Dendritic cell treated with granulocyte-macrophage colony-stimulating factor and Interleukin-4, amounts not matched to agents 40 ng/mL and 50 ng/mL, for 4 days (primary cell): ENCODE results near the gene MON1B.
"Not testable (repeated sequence)": the region's sequence is repeated elsewhere in the genome, so short reads cannot be mapped to it uniquely, and the experiment has no call there.

ENCODE experiments used
- H3K27ac Mint-ChIP-seq: one replicate; pipeline ENCODE4 v1.8.0; 2022; ENCODE audit warnings: mild to moderate bottlenecking, mixed read lengths
- H3K27me3 Mint-ChIP-seq: one replicate; pipeline ENCODE4 v1.8.0; 2022; ENCODE audit warnings: mild to moderate bottlenecking, mixed read lengths
- H3K36me3 Mint-ChIP-seq: one replicate; pipeline ENCODE4 v1.8.0; 2022; ENCODE audit warnings: low read depth, mixed read lengths
- H3K4me1 Mint-ChIP-seq: one replicate; pipeline ENCODE4 v1.8.0; 2022; ENCODE audit warnings: low read depth, mixed read lengths
- H3K4me3 Mint-ChIP-seq: one replicate; pipeline ENCODE4 v1.8.0; 2022; ENCODE audit warnings: mild to moderate bottlenecking, moderate library complexity, mixed read lengths
- H3K9me3 Mint-ChIP-seq: one replicate; pipeline ENCODE4 v1.8.0; 2022; ENCODE audit warnings: mixed read lengths
- intact Hi-C: fragments of 100-400 bp; cut with micrococcal nuclease; formaldehyde crosslinking; loops from one replicate; pipeline ENCODE4 v1.15.0; 2022

The MON1B gene

GRCh38 chr16:77190478-77191258 lies at the start of gene MON1B:
MON1B (plus strand) TSS chr16:77191190; CDS start chr16:77191486, 296 bp downstream.
- H3K27ac Mint-ChIP-seq = peak within 1 kb of the TSS; percentile 99
- H3K36me3 Mint-ChIP-seq = peaks cover 56% of the 10 kb centered on the region
- no peaks in the 10 kb centered on the region for H3K9me3 Mint-ChIP-seq
- peaks cover 37% of the 10 kb centered on the region for H3K4me1 Mint-ChIP-seq
- H3K4me3 Mint-ChIP-seq = peak within 1 kb of the TSS; percentile 87
- peaks cover 8% of the 10 kb centered on the region for H3K27me3 Mint-ChIP-seq
- intact Hi-C loops = loop anchor here (2.0 to 5.0 kb wide), 2 partner anchors 22 to 1543 kb away; partner anchors contain the start of genes KARS1 and TERF2IP

GRCh38 chr16:77143364-77143763 lies 47.6 kb upstream of the MON1B start:
- Mint-ChIP-seq H3K27ac (no peak overlapping the region), H3K4me3 (no peak overlapping the region), H3K9me3 (no peaks in the 10 kb centered on the region), H3K27me3 (no peaks in the 10 kb centered on the region), H3K4me1 (no peaks in the 10 kb centered on the region), H3K36me3 (no peaks in the 10 kb centered on the region)
- intact Hi-C loops = no loop called here

- H3K9me3 Mint-ChIP-seq = no peaks in the 10 kb centered on the region
- intact Hi-C loops = no loop called here
- peaks cover 2% of the 10 kb centered on the region for H3K27me3 Mint-ChIP-seq
- no peak overlapping the region for H3K27ac Mint-ChIP-seq
- H3K4me1 Mint-ChIP-seq = no peaks in the 10 kb centered on the region
- H3K36me3 Mint-ChIP-seq = no peaks in the 10 kb centered on the region
- H3K4me3 Mint-ChIP-seq = no peak overlapping the region
Measured at GRCh38 chr16:77148121-77148520, 42.9 kb upstream of the MON1B start.

GRCh38 chr16:77157346-77158058 lies 33.5 kb upstream of the MON1B start:
- Mint-ChIP-seq H3K27me3 (peaks cover 5% of the 10 kb centered on the region), H3K36me3 (no peaks in the 10 kb centered on the region), H3K4me1 (no peaks in the 10 kb centered on the region), H3K27ac (no peak overlapping the region), H3K9me3 (no peaks in the 10 kb centered on the region), H3K4me3 (no peak overlapping the region)
- intact Hi-C loops = no loop called here

- H3K36me3 Mint-ChIP-seq = no peaks in the 10 kb centered on the region
- peaks cover 5% of the 10 kb centered on the region for H3K27me3 Mint-ChIP-seq
- H3K4me3 Mint-ChIP-seq = no peak overlapping the region
- H3K27ac Mint-ChIP-seq = no peak overlapping the region
- no peaks in the 10 kb centered on the region for H3K4me1 Mint-ChIP-seq
- intact Hi-C loops = no loop called here
- no peaks in the 10 kb centered on the region for H3K9me3 Mint-ChIP-seq
Measured at GRCh38 chr16:77158293-77158692, 32.7 kb upstream of the MON1B start.

GRCh38 chr16:77165006-77165405 lies 26.0 kb upstream of the MON1B start:
- Mint-ChIP-seq H3K36me3 (no peaks in the 10 kb centered on the region), H3K9me3 (no peaks in the 10 kb centered on the region), H3K4me3 (no peak overlapping the region), H3K27me3 (peaks cover 6% of the 10 kb centered on the region), H3K27ac (no peak overlapping the region), H3K4me1 (no peaks in the 10 kb centered on the region)
- intact Hi-C loops = no loop called here

GRCh38 chr16:77165536-77166236 lies 25.3 kb upstream of the MON1B start:
- intact Hi-C loops, H3K27me3 Mint-ChIP-seq, H3K27ac Mint-ChIP-seq, H3K4me3 Mint-ChIP-seq, H3K4me1 Mint-ChIP-seq, H3K36me3 Mint-ChIP-seq, H3K9me3 Mint-ChIP-seq: not testable (repeated sequence)

- intact Hi-C loops = no loop called here
- H3K4me3 Mint-ChIP-seq = no peak overlapping the region
- H3K9me3 Mint-ChIP-seq = no peaks in the 10 kb centered on the region
- no peak overlapping the region for H3K27ac Mint-ChIP-seq
- no peaks in the 10 kb centered on the region for H3K36me3 Mint-ChIP-seq
- peaks cover 10% of the 10 kb centered on the region for H3K27me3 Mint-ChIP-seq
- H3K4me1 Mint-ChIP-seq = no peaks in the 10 kb centered on the region
Measured at GRCh38 chr16:77166726-77167125, 24.3 kb upstream of the MON1B start.

- Mint-ChIP-seq H3K9me3 (no peaks in the 10 kb centered on the region), H3K27me3 (peaks cover 14% of the 10 kb centered on the region), H3K36me3 (no peaks in the 10 kb centered on the region), H3K4me1 (no peaks in the 10 kb centered on the region), H3K4me3 (no peak overlapping the region), H3K27ac (no peak overlapping the region)
- intact Hi-C loops = no loop called here
Measured at GRCh38 chr16:77168901-77169300, 22.1 kb upstream of the MON1B start.

- H3K9me3 Mint-ChIP-seq = no peaks in the 10 kb centered on the region
- H3K4me3 Mint-ChIP-seq = no peak overlapping the region
- H3K36me3 Mint-ChIP-seq = no peaks in the 10 kb centered on the region
- H3K27ac Mint-ChIP-seq = no peak overlapping the region
- H3K27me3 Mint-ChIP-seq = peaks cover 21% of the 10 kb centered on the region
- no peaks in the 10 kb centered on the region for H3K4me1 Mint-ChIP-seq
- intact Hi-C loops = no loop called here
Measured at GRCh38 chr16:77169650-77170236, 21.2 kb upstream of the MON1B start.

- no peaks in the 10 kb centered on the region for H3K4me1 Mint-ChIP-seq
- peaks cover 23% of the 10 kb centered on the region for H3K27me3 Mint-ChIP-seq
- no peaks in the 10 kb centered on the region for H3K36me3 Mint-ChIP-seq
- no peak overlapping the region for H3K27ac Mint-ChIP-seq
- intact Hi-C loops = loop anchor here (1.0 kb wide), 1 partner anchor 1382 kb away; no protein-coding TSS in a partner anchor
- H3K4me3 Mint-ChIP-seq = no peak overlapping the region
- H3K9me3 Mint-ChIP-seq = no peaks in the 10 kb centered on the region
Measured at GRCh38 chr16:77170805-77171204, 20.2 kb upstream of the MON1B start.

- no peaks in the 10 kb centered on the region for H3K36me3 Mint-ChIP-seq
- no peaks in the 10 kb centered on the region for H3K4me1 Mint-ChIP-seq
- no peaks in the 10 kb centered on the region for H3K9me3 Mint-ChIP-seq
- intact Hi-C loops = loop anchor here (1.0 kb wide), 1 partner anchor 1383 kb away; no protein-coding TSS in a partner anchor
- H3K27ac Mint-ChIP-seq = no peak overlapping the region
- H3K27me3 Mint-ChIP-seq = peaks cover 28% of the 10 kb centered on the region
- H3K4me3 Mint-ChIP-seq = no peak overlapping the region
Measured at GRCh38 chr16:77171745-77172635, 19.0 kb upstream of the MON1B start.

- Mint-ChIP-seq H3K4me3 (no peak overlapping the region), H3K9me3 (no peaks in the 10 kb centered on the region), H3K27ac (no peak overlapping the region), H3K27me3 (peaks cover 28% of the 10 kb centered on the region), H3K4me1 (no peaks in the 10 kb centered on the region), H3K36me3 (no peaks in the 10 kb centered on the region)
- intact Hi-C loops = no loop called here
Measured at GRCh38 chr16:77172951-77173350, 18.0 kb upstream of the MON1B start.
